ENCODE data around the gene ITPR1.

ITPR1 gene

DNA sequence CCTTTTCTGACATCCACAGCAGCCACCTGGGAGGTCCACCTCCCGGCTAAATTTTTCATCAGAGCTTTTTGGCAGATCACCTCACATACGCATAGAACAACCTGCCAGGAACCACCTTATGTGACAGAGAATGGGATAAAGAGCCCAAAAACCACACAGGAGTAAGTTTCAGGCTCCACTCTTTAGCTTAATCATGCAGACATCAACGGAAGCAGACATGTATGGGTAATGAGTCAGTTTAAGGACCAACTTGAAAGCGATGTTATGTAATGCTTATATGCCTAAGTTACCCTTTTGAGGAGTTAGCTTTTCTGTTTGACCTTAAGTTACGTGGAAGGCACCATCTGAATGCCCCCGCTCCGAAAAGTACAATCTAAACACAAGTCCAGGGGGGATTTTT, 302.8 kb downstream of the ITPR1 start:
- no peak for DNase-seq

DNA sequence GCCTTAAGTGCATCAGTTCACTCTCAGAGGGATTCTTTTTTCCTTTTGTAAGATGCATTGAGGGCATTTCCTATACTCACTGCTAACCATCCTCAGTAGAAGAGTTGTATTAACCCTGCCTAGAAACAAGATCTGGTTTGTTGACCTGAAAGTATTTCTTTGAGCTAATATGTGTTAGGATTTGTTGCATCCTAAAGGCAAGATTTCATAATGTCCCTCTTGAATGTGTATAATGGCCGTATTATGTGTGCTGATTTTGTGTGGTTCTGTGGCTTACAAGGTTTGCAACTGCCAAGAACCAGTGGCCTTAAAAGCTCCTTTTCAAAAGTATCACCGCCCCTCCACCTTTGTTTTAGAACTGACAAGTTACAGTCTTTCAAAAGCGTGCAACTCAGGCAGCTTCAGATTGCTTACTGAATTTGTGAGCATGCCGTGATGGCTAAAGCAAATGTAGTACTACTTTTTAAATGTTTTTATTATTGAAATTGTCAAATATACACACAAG, 304.1 kb downstream of the ITPR1 start:
- DNase-seq = no peak

DNA sequence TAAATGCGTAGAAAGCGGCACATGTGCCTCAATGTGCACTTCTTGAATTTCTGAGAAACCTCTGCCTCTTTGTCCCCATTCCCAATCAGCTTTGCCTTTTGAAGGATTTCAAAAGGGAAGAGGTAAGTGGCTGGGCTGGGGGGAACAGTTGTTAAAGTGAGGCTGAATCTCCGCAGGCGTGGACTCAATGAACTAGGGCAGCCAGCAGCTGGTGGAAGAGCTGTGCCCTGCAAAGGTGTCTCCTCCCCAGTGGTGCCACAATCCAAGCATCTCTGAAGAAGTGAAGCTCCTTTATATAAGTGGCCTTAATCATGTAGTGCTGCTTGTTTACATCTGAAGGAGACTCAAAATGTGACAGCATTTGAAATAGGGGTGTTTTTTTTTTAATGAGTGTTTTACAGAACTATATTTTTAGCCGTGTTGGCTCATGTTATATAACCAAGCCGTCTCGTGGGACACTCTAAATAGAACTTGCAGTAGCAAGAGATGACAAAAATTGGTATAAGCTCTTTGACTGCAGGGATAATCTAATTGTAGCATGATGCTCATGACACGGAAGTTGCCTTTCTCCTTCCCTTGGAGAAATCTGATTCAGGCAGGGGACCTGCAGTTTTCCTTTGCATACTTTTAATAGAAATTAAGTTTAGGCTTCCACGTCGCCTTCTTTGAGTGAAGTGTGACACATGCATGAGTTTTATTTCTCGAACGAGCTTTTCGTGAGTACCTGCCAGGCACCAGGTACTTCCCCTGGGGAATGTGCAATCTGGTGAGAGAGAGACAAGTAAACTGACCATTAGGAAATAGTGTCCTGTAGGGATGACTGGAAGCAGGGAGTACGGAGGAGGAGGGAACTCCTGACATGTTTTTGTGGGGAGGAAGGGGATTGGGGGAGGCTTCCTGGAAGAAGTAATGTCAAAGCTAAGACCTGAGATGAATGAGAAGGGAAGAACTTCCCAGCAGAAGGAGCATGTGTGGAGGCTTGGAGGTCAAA, 306.4 kb downstream of the ITPR1 start:
- no peak for DNase-seq

DNA sequence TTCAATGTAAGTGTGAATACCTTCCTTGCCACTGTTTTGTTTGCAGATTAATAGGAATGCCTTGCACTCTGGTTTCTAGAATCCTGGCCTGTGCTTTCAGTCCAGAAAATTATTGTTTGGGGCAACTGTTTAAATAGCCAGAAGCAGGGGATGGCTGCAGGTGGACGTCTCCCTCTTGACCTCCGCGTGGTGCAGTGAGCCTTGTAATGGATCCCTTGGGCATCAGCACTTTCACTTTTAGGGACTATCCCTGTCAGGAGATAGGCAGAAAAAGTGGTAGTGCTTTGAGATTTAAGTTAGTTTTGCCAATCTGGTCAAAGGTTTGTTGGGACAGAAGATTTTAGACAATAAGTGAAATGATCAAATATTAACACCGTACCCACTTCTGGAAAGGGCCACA, 307.4 kb downstream of the ITPR1 start:
- DNase-seq = no peak

DNA sequence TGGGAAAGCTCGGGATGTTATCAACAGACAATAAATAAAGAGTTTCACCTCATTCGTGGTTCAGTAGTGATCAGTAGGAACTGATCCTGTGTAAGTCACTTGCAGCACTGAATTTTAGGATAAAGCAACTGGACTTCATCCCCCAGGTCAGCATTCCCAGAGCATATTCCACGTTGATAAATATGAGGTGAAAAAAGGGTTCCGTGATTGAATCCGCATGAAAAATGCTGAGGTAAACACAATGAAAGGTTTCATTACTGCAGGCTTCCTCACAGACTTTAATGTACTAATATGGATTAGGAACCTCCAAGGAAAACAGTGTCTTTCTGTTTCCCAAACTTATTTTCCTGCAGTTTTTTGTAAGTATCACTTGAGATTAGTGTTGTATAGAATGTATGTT, 308.7 kb downstream of the ITPR1 start:
- no peak for DNase-seq

DNA sequence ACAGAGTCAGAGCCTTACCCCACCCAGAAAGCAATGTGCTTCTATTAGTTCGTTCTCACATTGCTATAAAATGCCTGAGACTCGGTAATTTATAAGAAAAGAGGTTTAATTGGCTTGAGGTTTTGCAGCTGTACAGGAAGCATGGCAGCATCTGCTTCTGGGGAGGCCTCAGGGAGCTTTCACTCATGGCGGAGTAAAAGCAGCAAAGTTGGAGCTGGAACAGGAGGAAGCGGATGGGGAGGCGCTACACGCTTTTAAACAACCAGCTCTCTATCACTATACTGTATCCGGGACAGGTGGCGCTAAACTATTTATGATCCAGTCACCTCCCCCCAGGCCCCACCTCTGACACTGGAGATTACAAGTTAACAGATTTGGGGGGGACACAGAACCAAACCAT, 309.8 kb downstream of the ITPR1 start:
- DNase-seq = no peak

DNA sequence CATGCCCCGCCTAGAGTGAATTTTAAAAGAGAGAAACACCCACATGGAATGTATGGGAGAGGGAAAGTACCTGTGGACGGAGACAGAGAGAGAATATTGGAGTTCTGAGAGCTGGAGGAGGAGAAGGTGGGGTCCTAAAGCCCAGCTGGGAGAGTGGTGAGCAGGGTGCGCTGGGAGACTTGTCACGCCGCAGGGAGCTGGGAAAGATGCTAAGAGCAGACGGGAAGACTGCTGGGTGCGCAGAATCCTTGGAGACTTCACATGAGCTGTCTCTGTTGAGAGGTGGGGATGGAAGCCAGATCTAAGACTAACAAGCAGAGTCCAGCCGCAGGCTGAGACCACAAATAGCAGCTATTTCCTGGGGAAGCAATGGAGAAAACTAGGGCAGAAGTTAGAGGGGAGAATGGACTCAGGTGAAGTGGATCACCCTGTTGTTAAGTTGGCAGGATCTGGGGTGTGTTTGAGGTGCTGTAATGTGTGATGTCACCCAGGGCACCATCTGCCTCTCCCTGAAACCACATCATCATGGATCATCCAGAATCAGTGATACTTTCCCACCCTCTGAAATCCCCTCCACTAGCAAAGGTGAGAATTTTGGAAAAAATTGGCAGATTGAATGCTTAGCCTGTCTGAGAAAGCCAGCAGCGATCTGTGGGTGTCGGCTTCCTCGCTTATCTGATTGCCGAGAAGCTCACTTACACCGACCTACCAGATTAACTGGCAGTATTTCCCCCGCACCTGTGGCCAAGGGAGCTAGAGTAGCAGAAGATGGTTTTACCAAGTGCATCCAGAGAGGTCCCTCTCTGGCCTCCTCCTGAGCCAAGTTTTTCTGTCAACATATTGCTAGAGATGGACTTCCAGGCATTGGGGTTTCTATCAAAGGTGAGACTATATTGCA, 311.3 kb downstream of the ITPR1 start:
- DNase-seq = peak; percentile 44

DNA sequence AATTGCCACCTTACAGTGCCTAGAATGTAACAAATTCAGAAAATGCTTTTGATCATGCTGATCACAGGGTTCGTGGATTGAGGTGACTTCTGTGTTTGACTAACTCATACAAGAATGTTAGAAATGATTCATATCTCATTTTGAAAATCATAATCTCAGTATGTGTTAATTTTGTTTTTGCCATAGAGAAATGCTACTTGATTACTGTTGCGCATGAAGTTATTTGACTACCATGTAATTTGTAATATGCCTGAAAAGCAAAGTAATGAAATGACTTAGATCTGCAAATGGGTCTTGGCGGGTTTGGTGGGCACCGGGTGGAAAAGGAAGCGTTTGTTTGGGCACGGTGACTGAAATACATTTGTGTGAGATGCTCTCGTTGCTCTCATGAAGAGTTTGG, 312.5 kb downstream of the ITPR1 start:
- peak; percentile 58 for DNase-seq

DNA sequence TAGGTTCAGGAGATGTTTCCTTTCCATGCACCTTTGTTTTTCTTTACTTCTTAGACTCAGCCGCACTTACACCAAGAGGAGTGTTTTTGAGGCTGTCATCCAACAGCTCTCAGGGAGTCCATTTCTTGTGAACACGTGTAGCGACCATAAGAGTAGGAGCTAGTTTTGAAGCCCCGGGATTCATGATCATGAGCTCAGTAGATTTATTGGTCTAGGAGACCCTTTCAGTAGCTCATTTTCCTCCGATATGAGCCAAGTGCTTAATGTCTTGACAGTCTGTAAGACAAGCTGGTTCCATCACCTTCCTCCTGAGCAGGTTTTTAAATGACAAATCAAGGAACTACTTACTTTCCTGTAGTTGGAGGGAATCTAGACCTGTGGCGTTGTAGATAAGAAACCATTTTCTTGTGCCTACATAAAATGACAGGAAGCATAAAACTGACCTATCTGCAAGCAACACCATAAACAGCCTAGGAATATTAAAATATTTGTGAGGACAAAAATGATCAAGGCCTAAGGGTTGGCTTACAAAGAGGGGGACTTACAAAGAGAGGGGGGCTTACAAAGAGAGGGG, 313.5 kb downstream of the ITPR1 start:
- no peak for DNase-seq

DNA sequence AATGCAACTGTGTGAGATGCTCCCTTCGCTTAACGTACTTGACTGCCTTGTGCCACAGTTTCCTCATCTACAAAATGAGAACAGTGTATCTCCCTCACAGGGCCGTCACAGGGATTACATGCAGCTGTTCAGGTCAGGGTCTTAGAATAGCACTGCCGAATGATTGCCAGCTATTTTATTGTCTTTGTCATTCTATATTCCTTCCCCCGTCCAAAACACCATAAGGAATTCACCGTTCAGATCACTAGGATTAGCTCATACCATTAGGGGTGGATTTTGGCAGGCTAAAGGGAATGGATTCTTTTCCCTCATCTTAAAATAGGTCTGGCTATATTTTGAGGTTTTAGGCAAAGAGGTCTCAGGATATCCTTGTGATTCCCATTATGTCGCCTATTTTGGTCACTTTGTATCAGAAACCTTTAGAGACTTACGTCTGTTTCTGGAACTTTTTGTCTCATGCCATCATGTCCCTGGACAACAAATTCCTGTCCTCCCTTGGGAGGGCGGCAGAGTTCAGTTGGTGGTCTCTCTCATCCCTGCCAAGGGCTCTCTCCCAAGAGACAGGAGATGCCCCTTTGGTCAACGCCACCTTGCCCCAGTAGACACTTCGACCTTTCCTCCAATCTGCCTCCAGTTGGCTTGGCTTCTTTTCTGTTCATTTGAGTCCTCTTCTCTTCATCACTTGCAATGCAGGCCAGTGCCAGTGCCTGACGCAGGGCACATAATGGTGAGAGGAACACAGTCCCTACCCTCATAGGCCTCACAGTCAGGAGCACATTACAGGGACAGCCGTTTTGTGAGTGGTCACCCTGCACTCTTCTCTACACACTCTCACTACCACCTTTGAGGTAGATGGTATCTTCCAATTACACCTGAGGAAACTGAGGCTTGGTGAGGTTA, 314.5 kb downstream of the ITPR1 start:
- DNase-seq = no peak

DNA sequence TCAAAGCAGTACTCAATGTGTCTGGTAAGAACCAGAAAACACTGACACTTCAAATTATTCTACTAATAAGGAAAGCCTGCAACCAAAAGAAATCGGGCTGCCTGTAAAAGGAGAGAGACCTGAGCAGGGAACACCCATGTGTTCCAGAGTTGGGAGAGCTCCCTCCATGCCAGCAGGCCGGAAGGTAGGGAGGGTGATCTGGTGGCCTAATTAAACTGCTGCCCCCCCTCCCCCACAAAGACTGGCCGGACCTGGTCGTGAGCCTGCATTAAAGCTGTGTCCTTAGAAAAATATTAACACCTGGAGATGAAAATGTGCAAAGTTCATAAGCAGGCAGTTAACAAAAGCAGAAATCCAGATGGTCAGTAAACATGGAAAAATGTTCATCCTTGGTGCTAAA, 315.5 kb downstream of the ITPR1 start:
- DNase-seq = no peak

DNA sequence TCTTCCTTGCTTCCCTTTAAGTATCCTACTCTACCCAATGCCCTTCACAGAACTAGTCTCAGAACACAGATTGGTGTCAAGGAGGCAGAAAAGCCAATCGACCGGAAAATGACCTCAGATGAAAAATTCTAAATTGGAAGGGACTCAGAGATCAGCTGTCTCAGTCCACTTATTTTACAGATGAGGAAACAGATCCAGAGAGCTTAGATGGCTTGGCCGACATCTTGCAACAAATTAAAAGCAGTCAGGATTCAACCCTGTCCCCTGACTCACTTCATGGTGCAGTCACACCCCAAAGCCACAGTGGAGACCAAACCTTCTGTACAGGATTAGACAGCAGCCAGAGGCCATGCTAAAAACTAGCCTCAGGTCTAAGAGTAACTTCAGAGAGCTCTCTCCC, 316.8 kb downstream of the ITPR1 start:
- DNase-seq = no peak

DNA sequence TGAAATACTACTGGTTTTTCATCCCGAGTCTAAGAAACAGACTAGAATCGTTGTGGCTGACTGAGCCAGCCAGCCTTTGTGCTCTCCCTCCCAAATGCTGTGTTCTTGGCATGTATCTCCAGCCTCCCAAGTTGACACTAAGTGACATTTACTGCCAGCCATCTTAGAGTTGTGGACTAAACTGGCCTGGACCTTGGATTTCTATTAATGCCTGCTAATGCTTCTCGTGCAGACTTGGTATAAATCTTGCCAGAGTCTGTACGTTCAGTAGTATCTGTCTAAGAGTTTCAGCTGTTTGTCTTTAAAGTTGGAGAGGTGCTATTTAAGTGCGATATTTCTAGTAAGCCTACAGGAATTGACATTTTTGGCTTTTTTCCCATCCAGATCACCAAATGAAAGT, 319.4 kb downstream of the ITPR1 start:
- DNase-seq = no peak

DNA sequence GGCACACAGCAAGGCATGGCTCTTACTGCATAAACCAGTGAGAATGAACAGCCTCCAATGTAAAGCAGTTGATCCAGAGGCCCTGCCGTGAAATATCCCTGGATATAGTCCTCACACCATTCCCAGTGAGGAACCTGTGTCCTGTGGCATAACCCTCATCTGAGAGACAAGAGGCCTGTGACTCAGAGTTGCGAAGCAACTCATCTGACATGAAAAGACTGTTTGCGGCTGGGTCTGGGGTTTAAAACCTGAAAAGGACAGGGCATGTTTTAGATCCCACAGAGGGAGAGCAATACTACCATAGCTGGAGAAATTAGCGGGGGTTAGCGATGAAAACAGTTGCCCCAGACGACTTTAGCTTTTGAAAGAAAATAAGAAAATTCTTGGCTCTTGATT, 320.8 kb downstream of the ITPR1 start:
- DNase-seq = no peak

DNA sequence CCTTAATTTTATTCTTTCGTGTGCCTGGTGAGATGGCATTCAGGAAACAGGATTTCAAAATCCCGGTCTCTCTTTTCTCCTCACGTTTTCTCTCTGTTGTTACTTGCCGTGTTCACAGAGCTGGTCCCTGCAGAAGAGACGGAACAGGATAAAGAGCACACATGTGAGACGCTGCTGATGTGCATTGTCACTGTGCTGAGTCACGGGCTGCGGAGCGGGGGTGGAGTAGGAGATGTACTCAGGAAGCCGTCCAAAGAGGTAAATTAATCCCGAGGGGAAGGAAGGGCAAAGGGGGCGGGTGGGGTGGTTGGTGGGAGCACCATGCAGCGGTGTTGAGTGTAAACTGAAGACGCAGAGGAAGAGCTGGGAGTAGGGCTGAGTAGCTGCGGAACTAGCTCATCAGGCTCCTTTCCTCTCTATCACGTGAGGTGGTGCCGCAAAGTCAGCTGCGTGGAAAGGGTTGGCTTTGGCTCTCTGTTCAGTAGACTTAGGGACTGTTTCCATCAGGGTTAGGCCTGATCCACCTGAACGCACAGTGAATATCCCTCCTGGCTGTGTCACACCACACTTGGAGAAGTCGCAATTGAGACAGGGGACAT, 321.3 kb downstream of the ITPR1 start:
- no peak for DNase-seq

DNA sequence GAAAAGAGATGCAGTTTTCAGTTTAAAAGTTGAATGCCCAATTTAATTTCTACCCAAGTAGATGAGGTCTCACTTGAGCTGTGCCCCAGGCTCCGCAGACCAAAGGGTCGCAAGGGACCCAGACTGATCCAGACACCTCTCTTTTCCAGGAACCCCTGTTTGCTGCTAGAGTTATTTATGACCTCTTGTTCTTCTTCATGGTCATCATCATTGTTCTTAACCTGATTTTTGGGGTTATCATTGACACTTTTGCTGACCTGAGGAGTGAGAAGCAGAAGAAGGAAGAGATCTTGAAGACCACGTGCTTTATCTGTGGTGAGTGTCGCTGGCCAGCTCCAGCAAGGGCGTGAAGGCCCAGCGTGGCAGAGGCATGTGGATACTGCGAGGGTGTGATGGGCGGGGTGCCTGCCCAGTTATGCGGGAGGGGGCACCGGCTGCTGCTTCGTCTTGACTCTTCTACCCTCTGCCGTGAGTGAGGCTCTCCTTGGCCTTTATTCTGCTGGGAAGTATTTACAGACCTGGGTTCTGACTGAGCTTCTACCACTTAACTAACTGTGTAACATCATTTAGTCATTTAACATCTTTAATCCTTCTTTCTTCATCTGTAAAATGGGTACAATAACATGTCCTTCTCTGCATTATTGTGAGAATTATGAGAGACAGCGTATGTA, 321.9 kb downstream of the ITPR1 start:
- DNase-seq = no peak

DNA sequence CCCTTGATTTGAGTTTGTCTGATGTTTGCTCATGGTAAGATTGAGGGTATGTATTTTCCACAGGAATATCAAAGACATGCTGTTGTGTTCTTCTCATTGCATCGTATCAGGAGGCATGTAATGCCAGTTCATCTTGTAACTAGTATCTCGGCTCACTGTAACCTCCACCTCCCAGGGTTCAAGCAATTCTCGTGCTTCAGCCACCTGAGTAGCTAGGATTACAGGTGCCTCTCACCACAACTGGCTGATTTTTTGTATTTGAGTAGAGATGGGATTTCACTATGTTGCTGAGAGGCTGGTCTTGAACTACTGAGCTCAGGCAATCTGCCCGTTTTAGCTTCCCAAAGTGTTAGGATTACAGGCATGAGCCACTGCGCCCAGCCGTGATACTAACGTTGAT, 323.2 kb downstream of the ITPR1 start:
- DNase-seq = no peak

DNA sequence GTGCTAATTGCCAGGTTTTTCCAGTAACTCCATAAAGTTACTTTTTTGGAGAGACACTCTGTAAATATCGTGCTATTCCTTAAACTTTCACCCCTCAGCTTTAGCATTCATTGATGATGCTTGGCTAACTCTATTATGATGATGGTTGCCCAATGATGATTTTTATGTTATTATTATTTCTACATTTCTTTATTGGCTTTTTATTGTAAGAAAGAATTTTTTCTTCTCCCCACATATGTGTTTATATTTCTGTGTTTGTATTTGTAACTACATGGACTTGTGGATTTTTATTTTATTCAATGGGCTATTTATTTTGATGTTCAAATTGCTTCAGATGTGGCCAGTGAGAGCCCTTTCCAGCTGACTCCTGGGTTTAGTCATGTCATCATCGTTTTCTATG, 323.6 kb downstream of the ITPR1 start:
- no peak for DNase-seq

DNA sequence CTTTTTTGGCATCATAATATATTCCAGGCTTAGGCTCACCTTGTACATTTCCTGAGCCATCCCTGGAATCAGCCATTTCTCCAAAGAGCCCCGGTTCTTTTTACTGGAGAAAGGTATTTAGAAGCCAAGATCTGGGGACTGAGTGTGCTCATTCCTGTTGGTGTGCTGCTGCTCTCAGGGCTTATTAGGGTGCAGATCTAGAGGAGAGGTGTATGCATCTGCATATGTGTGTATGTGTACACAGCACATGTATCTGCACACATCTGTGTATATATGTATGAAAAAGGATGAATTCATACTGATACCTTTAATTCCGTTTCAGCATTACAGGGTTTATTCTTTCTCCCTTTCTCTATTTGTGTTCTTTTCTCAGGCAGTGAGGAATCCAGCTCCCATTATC, 324.0 kb downstream of the ITPR1 start:
- no peak for DNase-seq

DNA sequence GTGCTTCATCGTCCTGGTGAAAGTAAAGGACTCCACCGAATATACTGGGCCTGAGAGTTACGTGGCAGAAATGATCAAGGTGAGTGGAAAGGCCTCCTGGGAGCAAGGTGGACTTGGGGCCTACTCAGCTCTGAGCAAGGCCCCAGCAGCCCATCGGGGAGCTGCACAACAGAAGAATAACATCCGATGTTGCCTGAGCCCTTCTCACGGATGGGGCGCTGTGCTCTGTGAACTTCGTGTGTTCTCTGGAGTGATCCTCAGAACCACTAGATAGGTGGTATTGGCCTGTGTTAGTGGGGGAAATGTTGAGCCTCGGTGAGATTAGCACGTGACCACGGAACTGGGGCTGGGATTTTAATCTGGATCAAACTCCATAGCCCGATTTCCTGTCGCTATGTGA, 325.0 kb downstream of the ITPR1 start:
- no peak for DNase-seq

DNA sequence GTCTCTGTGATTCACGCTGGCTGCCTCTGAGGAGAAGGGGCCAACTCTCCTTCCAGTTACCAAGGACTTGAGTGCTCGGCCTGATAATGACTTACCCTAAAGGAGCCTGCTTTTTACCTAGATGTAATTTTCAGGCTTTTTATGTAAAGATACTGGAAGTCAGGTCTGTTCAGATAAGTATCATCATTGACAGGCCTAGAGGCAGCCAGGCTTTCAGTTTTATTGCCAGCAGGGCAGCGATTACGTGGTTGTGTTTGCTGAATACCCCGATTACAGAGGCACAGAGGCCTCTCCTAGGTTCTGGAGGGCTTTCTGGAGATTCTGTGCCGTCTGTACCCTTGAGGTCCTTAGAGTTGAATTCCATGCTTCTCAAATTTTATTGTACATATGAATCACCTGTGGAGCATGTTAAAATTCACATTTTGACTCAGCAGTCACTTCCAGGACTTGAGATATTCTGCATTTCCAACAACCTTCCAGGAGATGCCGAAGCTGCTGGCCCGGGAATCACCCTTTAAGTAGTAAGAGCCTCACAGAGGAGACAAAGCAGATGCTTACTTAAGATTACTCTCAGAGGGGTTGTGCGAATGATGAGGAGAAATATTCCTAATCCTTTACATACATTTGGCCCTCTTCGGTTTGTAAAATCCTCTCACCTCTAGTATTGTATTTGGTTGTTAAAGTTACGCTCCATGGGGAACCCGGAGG, 326.0 kb downstream of the ITPR1 start:
- no peak for DNase-seq

Measured in stimulated activated CD4-positive, alpha-beta T cell treated with anti-CD3 and anti-CD28 coated beads, Interleukin-15, amount 100 ng/mL, for 24 hours (primary cell).